HG03064 (cell line): Measurements from ENCODE around the gene DPYSL5.

Source experiments
- ATAC-seq: cut with Tn5 transposase; IDR thresholded peaks from one replicate; pipeline ENCODE4 v1.9.1; 2021; ENCODE audit warnings: low read depth; ENCODE audit not compliant: unreplicated experiment

Gene DPYSL5

DNA sequence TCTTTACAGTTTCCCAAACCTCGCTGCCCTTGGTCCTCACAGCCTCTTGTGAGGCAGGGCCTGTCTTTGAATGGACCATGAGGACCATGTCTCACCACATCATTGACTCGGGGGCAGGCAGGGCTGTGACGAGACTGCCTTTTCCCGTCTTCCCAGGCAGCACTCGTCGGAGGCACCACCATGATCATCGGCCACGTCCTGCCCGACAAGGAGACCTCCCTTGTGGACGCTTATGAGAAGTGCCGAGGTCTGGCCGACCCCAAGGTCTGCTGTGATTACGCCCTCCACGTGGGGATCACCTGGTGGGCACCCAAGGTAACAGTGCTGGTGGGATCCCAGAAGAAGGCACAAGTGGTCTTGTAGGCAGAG lies 76.8 kb downstream of the DPYSL5 start:
- ATAC-seq: no peak

- no peak for ATAC-seq
Observed at GRCh38 chr2:26925100-26925791, 77.3 kb downstream of the DPYSL5 start.

DNA sequence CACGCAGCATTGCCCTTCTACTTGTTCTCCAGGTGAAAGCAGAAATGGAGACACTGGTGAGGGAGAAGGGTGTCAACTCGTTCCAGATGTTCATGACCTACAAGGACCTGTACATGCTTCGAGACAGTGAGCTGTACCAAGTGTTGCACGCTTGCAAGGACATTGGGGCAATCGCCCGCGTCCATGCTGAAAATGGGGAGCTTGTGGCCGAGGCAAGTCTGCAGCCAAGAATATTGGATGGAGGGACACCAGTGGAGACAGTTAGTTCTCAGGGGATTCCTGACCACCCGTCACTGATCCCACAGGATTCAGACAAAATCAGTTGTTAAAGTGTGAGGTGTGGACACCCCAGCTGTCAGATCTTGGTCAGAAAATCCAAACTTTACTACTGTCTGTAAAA lies 79.3 kb downstream of the DPYSL5 start:
- no peak for ATAC-seq

GRCh38 chr2:26932974-26933373 lies 85.0 kb downstream of the DPYSL5 start:
- ATAC-seq: no peak

- ATAC-seq: no peak
Observed at GRCh38 chr2:26933431-26934334, 85.8 kb downstream of the DPYSL5 start.

GRCh38 chr2:26934335-26934724 lies 86.4 kb downstream of the DPYSL5 start:
- no peak for ATAC-seq

- ATAC-seq: no peak
Observed at GRCh38 chr2:26934985-26935384, 87.1 kb downstream of the DPYSL5 start.

DNA sequence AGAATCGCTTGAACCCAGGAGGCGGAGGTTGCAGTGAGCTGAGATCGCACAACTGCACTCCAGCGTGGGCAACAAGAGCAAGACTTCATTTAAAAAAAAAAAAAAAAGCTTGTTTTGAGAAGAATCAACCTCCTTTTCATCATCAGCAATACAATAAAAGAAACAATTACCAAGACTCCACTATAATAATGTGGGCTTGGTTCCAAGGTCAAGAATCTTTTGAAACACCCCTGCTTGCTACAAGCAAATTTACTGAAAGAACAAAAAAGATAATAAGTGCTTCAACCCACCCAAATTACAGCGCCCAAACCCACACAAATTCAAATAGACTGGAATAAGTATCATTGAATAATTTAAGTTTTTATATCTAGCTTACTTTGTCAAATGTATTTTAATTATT lies 88.9 kb downstream of the DPYSL5 start:
- ATAC-seq: no peak

DNA sequence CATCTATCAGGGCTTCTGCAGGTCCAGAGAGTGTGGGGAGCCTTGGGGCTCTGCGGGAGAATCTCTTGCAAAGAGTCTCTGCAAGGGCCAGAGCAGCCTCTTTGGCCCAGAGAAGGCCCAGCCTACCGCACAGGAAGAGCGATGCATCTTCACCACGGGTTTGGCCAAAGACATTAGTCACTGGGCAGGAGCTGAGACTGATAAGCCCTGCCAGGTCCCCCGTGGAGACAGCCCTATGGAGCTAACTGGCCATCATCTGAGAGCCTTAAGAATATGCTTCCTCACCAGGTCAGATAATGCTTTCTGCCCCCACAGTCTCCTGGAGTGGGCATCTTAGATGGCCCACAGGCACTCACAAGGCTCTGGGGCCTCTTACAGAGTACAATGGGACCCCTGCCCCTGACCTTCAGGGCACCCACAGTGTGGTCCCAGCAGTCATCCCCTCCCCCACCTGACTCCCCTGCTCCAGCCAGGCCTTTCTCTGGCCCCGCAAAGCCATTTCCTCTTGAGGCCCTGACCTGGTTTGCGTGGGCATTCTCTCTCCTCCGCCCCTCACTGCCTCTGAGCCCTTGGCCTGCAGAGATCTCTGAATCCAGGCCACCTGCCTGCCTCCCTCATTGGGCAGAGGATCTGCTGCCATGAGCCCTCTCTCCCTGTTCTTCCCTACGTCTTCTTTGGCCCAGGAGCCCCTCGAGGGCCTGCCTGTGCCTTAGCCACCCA lies 90.6 kb downstream of the DPYSL5 start:
- no peak for ATAC-seq

DNA sequence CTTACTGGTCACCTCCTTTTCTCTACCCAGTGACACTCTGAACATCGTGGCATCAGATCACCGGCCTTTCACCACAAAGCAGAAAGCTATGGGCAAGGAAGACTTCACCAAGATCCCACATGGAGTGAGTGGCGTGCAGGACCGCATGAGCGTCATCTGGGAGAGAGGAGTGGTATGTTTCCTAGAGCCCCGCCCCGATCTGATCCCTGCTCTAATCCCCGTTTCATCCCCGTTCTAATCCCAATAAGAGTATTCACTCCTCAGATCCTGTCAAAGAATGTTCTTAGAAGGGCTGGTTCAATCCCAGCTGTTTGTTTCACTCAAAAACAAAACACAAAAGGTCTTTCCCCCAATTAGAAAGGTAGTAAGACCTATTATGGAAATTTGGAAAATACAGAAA lies 92.1 kb downstream of the DPYSL5 start:
- no peak for ATAC-seq

- ATAC-seq: no peak
Observed at GRCh38 chr2:26941486-26941885, 93.6 kb downstream of the DPYSL5 start.

DNA sequence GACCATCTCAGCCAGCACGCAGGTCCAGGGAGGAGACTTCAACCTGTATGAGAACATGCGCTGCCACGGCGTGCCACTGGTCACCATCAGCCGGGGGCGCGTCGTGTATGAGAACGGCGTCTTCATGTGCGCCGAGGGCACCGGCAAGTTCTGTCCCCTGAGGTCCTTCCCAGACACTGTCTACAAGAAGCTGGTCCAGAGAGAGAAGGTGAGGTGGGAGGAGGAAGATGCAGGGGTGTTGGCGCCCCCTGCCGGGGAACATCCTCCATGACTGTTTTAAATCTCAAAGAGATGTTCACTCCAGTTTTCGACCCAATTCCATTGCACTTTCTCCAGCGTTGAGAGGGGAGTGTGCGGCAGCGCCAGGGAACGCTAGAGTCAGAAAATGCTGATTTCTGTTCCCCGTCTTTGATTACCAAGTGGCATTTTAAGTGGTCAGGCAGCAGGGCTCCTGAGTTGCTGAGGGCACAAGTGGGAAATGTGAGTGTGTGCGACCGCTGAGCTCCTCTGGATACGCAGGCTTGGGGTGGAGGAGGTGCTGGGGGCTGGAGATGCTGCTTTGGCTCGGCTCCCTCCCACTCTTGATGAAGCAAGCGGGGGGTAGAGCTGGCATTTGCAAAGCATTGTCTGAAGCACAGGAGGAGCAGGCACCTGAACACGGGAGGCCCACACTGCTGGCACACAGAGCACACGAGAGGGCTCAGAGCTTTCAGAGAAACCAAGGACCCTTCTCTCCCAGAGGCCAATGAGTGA lies 94.8 kb downstream of the DPYSL5 start:
- no peak for ATAC-seq

DNA sequence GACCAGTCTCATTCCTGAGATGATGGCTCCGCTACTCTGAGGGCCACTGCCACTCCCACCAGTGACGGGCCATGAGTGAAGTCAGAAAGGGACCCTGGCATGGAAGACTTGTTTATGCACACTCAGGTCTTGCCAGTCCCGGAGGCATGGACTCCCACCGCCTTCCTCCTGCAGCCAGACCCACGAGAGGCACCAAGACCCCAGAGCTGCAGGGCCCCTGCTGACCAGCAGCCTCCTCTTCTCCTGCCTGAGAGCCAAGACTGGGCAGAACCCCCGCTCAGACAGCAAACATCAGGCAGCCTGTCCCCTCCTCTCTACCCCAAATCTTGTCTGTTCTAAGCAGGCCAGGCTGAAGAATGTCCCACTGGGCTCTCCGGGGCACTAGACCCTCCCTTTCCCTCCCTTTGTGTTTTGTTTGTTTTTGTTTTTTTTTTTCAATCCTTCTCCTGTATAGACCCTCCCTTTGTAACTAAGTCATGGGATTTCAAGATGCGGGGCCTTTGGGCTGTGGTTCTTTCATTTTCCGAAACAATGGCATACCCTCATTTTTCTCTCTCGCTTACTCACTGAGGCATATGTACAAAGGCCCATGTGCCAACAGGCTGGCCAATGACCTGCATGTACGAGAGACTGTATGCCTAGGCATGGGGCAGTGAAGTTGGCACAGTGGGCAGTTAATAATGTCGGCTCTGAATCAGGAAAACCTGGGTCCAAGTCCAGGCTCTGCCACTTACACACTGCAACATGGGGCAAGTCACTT lies 98.2 kb downstream of the DPYSL5 start:
- ATAC-seq: no peak

DNA sequence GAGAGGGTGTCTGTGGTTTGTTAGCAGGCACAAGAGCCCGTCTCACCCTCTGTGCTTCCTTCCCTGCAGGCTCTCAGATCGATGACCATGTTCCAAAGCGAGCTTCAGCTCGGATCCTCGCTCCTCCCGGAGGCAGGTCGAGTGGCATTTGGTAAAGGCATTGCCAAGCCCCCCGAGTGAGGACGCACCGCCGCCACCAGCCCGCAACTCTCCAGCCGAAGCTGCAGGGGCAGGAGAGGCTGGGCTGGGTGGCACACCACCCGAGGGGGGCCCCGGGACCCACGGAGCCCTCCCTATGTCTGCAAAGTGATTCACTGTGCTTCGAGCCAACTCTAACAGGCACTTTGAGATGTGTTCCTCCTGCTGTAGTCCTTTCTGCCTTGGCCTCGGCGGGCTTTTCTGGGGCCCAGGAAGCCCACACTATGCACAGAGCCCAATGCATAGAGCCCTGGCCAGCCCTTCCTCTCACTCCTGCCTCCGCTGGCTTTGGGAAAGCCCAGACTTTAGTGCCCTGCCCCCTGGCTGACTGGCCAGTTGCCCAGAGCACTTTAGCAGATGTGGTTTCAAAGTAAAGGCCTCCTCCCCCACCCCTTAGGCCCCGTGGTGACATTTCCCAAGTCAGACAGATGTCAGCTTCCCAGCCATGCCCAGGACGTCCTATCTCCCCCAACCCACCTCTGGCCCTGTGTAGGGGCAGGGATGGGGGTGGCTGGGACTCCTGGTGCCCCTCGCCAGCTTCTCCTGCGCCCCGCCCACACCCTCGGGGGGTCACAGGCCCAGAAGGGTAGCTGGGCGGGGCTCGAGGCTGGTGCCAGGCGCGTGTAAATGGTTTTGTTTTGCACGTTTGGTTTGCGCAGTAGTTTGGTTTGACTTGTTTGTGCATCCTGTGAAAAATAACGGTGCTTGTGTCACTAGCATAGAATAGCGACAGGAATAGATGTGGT lies 99.2 kb downstream of the DPYSL5 start:
- ATAC-seq: no peak

DNA sequence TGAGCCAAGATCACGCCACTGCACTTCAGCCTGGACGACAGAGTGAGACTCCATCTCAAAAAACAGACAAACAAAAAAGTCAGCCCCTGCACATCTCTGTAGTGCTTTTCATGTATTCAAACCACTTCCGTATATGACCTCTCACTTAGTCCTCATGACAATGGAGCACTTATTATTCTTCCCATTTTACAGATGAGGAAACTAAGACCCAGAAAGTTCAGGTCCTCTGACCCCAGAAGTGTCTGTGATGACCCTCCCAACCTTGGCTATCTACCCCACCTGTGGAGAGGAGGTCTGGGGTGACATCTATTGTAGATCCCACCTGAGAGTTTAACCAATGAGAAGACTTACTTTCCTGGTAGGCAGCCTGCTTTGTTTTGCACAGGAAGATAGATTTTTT lies 100.9 kb downstream of the DPYSL5 start:
- no peak for ATAC-seq

- ATAC-seq: no peak
Observed at GRCh38 chr2:26950246-26950645, 102.3 kb downstream of the DPYSL5 start.

GRCh38 chr2:26951236-26951635 lies 103.3 kb downstream of the DPYSL5 start:
- ATAC-seq: no peak

GRCh38 chr2:26952374-26952773 lies 104.4 kb downstream of the DPYSL5 start:
- no peak for ATAC-seq

DNA sequence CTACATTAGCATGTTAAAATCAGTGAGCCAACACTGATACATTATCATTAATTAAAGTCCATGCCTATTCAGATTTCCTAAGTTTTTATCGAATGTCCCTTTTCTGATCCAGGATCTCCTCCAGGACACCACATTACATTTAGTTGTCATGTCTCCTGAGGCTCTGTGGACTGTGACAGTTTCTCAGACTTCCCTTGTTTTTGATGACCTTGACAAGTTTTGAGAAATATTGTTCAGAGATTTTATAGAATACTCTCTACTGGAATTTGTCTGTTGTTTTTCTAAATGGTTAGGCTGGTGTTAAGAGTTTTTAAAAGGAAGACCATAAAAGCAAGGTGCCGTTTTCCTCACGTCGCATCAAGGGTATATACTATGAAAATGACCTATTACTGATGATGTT lies 106.2 kb downstream of the DPYSL5 start:
- no peak for ATAC-seq
